HG03342 (cell line): ENCODE results near the gene MCAT.
A peak's percentile ranks its signal among the peaks of the same experiment; 100 is the strongest.

Source experiments
- ATAC-seq: cut with Tn5 transposase; IDR thresholded peaks from one replicate; pipeline ENCODE4 v1.9.1; 2021; ENCODE audit warnings: mild to moderate bottlenecking, moderate library complexity; ENCODE audit not compliant: unreplicated experiment

MCAT gene, protein sequence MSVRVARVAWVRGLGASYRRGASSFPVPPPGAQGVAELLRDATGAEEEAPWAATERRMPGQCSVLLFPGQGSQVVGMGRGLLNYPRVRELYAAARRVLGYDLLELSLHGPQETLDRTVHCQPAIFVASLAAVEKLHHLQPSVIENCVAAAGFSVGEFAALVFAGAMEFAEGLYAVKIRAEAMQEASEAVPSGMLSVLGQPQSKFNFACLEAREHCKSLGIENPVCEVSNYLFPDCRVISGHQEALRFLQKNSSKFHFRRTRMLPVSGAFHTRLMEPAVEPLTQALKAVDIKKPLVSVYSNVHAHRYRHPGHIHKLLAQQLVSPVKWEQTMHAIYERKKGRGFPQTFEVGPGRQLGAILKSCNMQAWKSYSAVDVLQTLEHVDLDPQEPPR

GRCh38 chr22:43142880-43143562, at the start of gene MCAT:
Gene MCAT, minus strand, starts transcription at chr22:43143398. Its CDS starts 50 bp downstream, at chr22:43143348.
- peak; percentile 84 for ATAC-seq

DNA sequence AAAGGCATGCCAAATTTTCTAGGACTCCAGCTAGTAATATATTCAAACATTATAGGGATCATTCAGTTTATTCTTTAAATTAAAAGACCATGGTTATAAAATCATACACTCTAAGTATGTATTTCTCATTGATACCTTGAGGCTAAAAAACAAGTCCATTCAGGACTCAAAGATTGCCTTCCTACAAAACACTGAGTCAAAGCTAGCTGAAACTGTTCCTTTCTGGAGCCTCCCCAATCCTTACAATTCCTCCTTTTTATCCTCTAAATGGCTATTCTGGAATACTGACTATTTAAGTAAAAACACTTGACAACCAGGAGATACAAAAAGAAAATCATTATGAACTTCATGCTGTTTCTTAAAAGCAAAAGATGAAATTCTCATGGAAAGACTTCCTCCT, 48.6 kb upstream of the MCAT start:
- ATAC-seq, result no peak

DNA sequence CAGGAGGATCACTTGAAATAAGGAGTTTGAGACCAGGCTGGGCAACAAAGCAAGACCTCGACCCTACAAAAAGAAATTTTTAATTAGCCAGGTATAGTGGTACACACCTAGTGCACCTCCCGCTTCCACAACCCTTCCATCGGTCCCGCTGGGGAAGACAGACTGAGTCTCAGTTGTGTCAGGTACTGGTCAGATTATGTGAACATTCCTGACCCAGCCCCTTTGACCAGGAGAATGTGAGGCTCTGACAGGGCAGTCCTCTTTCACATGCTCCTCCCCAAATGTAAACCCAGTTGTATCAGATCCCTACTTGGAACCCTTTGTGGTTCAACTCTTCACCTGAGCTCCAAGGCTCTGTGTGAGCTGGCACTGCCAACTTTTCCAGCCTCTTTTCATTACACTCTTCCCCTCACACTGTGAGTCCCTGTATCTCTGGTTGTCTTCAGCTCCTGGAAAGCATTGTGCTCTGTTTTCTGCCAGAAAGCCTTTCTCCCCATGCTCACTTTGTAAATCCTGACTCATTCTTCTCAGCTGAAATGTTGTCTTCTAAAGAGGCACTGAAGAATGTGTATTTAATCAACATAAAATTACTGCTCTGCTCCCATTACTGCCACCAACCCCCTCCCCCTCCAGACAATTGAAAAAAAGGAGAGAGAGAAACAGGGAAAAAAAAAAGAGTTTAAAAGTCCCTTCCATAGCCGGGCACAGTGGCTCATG, 45.8 kb upstream of the MCAT start:
- no peak for ATAC-seq

DNA sequence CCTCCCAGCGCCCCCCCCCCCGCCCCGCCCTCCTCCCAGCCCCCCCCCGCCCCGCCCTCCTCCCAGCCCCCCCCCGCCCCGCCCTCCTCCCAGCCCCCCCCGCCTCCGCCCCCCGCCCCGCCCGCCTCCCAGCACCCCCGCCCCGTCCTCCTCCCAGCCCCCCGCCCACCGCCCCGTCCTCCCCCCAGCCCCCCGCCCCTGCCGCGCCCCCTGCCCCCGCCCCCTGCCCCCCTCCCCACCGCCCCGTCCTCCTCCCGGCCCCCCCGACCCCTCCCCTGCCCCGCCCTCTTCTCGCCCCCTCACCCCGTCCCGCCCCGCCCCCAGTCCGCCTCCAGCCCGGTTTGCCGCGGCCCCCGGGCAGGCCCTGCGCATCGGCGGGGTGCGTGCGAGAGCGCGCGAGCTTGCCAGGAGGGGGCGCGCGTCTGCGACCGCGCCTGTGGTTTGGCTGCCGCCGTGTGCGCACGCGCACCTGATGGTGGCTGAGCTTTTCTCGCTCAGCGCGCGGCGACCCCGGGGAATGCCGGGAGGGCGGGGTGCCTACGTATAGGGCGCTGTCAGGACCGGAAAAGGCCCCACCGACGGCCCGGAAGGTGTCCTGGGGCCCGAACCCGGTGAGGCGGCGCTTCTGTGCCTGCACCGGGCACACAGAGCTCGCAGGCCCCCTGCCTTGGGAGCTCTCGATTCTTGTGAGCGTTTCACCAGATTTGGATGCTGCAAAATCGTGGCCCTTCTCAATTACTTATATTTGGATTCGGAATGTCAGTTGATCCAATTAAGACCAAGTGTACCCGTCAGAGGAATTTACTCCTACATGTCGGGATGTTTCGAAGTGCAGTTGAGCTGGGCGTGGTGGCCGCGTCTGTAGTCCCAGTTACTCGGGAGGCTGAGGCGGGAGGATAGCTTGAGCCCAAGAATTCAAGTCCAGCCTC, 44.2 kb upstream of the MCAT start:
- ATAC-seq, result peak; percentile 77

- peak; percentile 46 for ATAC-seq
Observed at GRCh38 chr22:43186272-43187170, 43.3 kb upstream of the MCAT start, which contains the start of gene TTLL12. Gene TTLL12, minus strand, starts transcription at chr22:43187134. Its CDS starts 65 bp downstream, at chr22:43187069.

GRCh38 chr22:43185860-43186261, 42.7 kb upstream of the MCAT start:
- ATAC-seq, result no peak

- no peak for ATAC-seq
Observed at GRCh38 chr22:43183496-43184277, 40.5 kb upstream of the MCAT start.

DNA sequence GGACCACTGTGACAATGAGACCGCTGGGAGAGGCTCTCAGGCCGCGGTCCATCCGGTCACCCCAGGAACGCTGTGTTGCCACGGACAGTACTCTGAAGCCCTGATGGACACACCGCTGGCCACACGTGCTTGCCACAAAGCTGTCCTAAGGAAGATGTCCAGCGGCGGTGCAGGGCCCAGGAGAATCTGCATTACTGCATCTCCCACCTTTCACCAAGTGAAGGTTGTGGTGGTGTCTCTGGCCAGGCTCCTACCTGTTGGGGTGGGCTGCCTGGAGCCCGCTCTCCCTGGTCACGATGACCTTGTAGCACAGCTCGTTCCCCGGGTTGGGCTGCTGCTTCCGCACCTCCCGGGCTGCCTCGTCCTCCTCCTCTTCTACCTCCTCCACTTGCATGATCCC, 39.5 kb upstream of the MCAT start:
- ATAC-seq, result no peak

DNA sequence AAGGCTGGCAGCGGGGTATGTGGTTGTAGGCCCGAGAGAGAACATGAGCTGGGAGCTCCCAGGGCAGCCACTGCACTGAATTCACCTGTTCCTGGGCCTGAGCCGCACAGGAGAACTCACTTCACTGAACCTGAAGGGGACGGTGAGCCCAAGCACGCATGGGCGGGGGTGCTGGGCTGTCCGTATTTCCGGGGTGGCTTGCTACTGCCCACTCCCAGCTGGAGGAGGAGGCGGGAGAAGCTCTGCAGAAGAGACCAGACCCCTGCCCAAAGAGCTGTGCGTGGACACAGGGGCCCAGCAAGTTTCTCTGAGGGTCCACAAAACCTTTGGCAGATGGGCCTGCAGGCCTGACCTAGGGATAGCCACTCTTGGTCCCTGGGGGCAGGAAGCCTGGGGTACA, 38.9 kb upstream of the MCAT start:
- no peak for ATAC-seq

DNA sequence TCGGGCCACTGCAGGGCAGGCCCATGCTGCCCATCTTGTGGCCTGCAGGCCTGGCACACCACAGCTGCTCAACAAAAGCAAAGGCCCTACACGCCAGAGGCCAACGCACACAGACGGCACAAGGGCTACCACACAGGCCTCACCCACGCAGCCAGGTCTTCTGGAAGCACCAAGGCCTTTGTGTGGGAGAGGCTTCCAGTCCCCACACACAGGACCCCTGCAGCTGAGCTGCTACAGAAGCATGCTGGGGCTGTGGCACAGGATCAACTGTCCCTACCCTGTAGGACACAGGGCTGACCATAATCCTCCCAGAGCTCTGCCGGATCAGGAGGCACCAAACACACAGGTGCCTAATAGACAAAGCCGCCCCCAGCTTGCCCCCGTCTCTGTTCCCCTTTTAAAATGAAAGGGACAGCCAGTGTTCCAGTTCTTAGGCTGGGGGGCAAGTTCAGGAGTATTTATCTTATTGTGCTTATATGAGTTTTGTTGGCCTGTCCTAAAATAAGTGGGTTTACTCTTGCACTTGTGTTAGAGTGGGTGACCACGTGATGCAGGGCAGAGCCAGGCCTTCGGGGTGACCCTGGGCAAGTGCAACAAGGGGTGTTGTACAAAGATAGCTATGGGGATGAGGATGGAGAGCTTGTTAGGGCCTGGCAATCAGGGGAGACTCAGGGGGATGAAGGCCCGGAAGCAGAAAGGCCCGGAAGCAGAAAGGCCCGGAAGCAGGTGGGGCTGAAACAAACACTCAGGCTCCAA, 38.3 kb upstream of the MCAT start:
- no peak for ATAC-seq

DNA sequence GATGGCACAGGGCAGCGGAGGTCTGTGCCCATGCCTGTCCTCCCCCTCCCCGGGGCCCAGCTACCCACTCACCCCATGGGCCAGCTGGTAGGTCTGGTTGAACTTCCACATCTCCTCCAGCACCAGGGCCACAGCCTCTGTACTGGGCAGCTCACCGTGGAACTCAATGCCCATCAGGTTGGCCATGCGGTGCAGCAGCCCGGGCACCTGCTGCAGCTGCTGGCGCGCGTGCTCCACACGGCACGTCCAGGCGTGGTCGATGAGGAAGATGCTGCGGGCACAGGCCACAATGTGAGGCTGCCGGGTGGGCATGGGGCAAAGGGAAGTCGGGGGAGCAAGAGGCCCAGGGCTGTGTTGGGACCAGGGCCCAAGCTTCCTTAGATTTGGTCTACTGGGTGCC, 37.5 kb upstream of the MCAT start:
- ATAC-seq, result no peak

- no peak for ATAC-seq
Observed at GRCh38 chr22:43179911-43180195, 36.7 kb upstream of the MCAT start.

- no peak for ATAC-seq
Observed at GRCh38 chr22:43179146-43179910, 36.1 kb upstream of the MCAT start.

GRCh38 chr22:43177479-43177878, 34.3 kb upstream of the MCAT start:
- ATAC-seq, result no peak

GRCh38 chr22:43176090-43176489, 32.9 kb upstream of the MCAT start:
- ATAC-seq, result no peak

DNA sequence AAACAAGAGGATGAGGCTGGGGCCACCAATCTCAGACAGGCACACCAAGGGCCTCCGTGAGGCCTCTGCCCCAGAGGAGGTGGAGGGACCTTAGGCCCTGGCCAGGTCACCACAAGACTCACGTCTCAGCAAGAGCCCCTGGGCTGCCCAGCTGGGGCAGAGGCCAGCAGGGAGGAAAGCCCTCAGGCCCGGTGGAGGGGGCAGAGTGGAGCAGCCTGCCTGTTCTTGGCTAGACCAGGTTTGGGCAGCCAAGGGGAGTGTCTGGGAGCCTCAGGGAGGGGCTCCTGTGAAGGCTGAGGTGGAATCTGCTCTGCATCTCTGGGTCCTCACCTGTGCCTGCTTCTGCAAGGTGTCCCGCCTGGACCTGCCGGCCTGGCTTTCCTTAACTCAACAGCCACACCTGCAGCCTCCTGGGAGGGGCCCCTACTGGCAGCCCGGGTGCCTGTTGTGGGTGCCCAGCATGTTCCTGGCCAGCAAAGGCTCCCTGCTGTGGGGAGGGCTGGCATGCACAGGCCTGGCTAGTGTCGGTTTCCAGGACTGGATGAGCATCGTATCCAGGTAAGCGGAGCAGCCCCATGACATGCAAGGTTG, 31.8 kb upstream of the MCAT start:
- no peak for ATAC-seq
